ENCODE results near the gene UBE2D3.

DNA sequence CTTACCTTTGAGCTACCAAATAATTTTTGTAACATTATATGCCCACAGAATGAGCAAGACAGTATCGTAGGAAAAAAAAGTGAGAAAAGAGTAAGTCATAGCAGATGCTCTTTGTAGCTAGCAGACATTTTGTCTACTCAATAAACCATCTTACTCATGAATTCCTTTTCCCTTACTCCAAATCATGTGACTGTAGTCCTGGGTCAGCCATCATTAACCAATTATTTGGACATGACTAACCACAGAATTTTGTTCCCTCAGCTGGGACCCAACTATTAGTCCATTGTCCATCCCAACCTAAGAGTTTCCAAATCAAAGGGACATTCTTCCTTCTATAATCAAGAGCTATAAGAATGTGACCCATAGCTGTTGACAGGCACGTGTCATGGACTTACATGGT, 11.4 kb downstream of the UBE2D3 start:
- TF ChIP-seq, protein P1, sequence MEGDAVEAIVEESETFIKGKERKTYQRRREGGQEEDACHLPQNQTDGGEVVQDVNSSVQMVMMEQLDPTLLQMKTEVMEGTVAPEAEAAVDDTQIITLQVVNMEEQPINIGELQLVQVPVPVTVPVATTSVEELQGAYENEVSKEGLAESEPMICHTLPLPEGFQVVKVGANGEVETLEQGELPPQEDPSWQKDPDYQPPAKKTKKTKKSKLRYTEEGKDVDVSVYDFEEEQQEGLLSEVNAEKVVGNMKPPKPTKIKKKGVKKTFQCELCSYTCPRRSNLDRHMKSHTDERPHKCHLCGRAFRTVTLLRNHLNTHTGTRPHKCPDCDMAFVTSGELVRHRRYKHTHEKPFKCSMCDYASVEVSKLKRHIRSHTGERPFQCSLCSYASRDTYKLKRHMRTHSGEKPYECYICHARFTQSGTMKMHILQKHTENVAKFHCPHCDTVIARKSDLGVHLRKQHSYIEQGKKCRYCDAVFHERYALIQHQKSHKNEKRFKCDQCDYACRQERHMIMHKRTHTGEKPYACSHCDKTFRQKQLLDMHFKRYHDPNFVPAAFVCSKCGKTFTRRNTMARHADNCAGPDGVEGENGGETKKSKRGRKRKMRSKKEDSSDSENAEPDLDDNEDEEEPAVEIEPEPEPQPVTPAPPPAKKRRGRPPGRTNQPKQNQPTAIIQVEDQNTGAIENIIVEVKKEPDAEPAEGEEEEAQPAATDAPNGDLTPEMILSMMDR (IDR thresholded peaks at IDR 0.05): no peak
- no peak for TF ChIP-seq POLR2A (IDR thresholded peaks at IDR 0.05)

Data from right lobe of liver (tissue), 4 donors.